Caco-2 (cell line): ENCODE results near the gene YIF1A. TPM values are rescaled to one million over a fixed set of nuclear protein-coding genes. Genes with fewer than 3 reads are reported as not detected.
"Not testable (repeated sequence)": the region's sequence is repeated elsewhere in the genome, so short reads cannot be mapped to it uniquely, and the experiment has no call there.

ENCODE experiments used
- BruUV-seq: library from RNA; stranded (reverse); fragments of 400-500 nt; replicated peaks from 2 replicates; lab custom pipeline; 2021; lab: Mats Ljungman, UMichigan
- CTCF ChIA-PET: fragments of 300-600 bp; sonication (Branson Sonifier 250); formaldehyde crosslinking; loops from one replicate; lab custom pipeline; 2022; ENCODE audit warnings: antibody characterized with exemption; lab: Charles Lee
- POLR2A ChIA-PET: fragments of 300-600 bp; sonication (Branson Sonifier 250); formaldehyde crosslinking; loops from one replicate; lab custom pipeline; 2022; ENCODE audit warnings: antibody characterized with exemption; lab: Charles Lee
- DNase-seq, 2 experiments: peaks; one replicate each; pipeline versions ENCODE4 v3.0.0 to v3.0.0-alpha.2; 2020 to 2022
- H3K27me3 ChIP-seq: replicated peaks from 2 replicates; pipeline ENCODE4 v1.6.0; 2011; ENCODE audit warnings: low read length; ENCODE audit not compliant: control insufficient read depth, insufficient read depth
- H3K36me3 ChIP-seq: 2 replicates; pipeline ENCODE4 v1.5.1; 2011; ENCODE audit warnings: low read length; ENCODE audit not compliant: control insufficient read depth, insufficient read depth
- H3K4me1 ChIP-seq: fragments of 250-450 bp; sonication (Bioruptor Pico); 2 replicates; pipeline ENCODE4 v1.5.1; 2020; ENCODE audit warnings: mild to moderate bottlenecking
- H3K4me3 ChIP-seq: 2 replicates; pipeline ENCODE4 v1.5.1; 2011; ENCODE audit warnings: low read depth, mild to moderate bottlenecking, control low read depth, low read length
- H3K9me3 ChIP-seq: fragments of 250-450 bp; sonication (Bioruptor Pico); 2 replicates; pipeline ENCODE4 v1.5.1; 2020; ENCODE audit warnings: mild to moderate bottlenecking, moderate library complexity
- H3K27ac Mint-ChIP-seq: one replicate; pipeline ENCODE4 v1.8.0; 2022; ENCODE audit warnings: mixed read lengths; ENCODE audit not compliant: unreplicated experiment
- H3K27me3 Mint-ChIP-seq: one replicate; pipeline ENCODE4 v1.8.0; 2022; ENCODE audit warnings: mixed read lengths; ENCODE audit not compliant: insufficient read depth, unreplicated experiment
- H3K36me3 Mint-ChIP-seq: one replicate; pipeline ENCODE4 v1.8.0; 2022; ENCODE audit warnings: mild to moderate bottlenecking, mixed read lengths; ENCODE audit not compliant: insufficient read depth, unreplicated experiment
- H3K4me1 Mint-ChIP-seq: one replicate; pipeline ENCODE4 v1.8.0; 2022; ENCODE audit warnings: low read depth, mixed read lengths; ENCODE audit not compliant: unreplicated experiment
- H3K4me3 Mint-ChIP-seq: one replicate; pipeline ENCODE4 v1.8.0; 2022; ENCODE audit warnings: mild to moderate bottlenecking, moderate library complexity, mixed read lengths; ENCODE audit not compliant: unreplicated experiment
- H3K9me3 Mint-ChIP-seq: one replicate; pipeline ENCODE4 v1.8.0; 2022; ENCODE audit warnings: mixed read lengths; ENCODE audit not compliant: unreplicated experiment
- CTCF ChIP-seq, 2 experiments: fragments of 200-600 bp in 1 of 2; IDR thresholded peaks; 1 replicate in 1 of 2; 2 replicates in 1 of 2; pipeline versions ENCODE4 v1.5.1 to v1.8.0; 2011 to 2022; ENCODE audit warnings: antibody characterized with exemption in 1 of 2, control low read depth in 1 of 2, inconsistent platforms in 1 of 2, low read depth in 1 of 2, low read length in 1 of 2, mild to moderate bottlenecking in 1 of 2, moderate library complexity in 1 of 2; ENCODE audit not compliant: insufficient read depth in 1 of 2, severe bottlenecking in 1 of 2, unreplicated experiment in 1 of 2
- intact Hi-C: fragments of 100-400 bp; cut with micrococcal nuclease; formaldehyde crosslinking; loops from one replicate; pipeline ENCODE4 v1.10.0; 2022; ENCODE audit not compliant: unreplicated experiment
- total RNA-seq: library from RNA; stranded (reverse); gene quantifications from 2 replicates; pipeline ENCODE4 v1.2.3, GENCODE V29; 2022

Gene YIF1A
- total RNA-seq, 1 experiment from 2014 or later: 159 TPM

- TF ChIP-seq CTCF (IDR thresholded peaks at IDR 0.05; ENCODE audit: insufficient read depth in 1 of 2, low read depth in 1 of 2, low read length in 1 of 2, severe bottlenecking in 1 of 2, unreplicated experiment in 1 of 2): no peak
- Histone ChIP-seq H3K4me1 (peaks cover 18% of the 10 kb centered on the region), H3K4me3 (peak overlapping the region; percentile 52), H3K9me3 (no peaks in the 10 kb centered on the region), H3K27me3 (no peaks in the 10 kb centered on the region), H3K36me3 (no peaks in the 10 kb centered on the region)
- intact Hi-C loops: loop anchor here (1.0 to 2.0 kb wide), 5 partner anchors 16 to 77 kb away; partner anchors contain the start of genes BRMS1, RAB1B and RIN1
- no TSS peak for BruUV-seq
- H3K4me1 Mint-ChIP-seq: no peaks in the 10 kb centered on the region
- ChIA-PET CTCF (interaction anchor here (0.5 to 3.4 kb wide), 35 partner anchors 9 to 428 kb away, joined by 3 to 90 read pairs (median 4); partner anchors contain the start of genes BRMS1, DPP3, FIBP and MRPL11), POLR2A (interaction anchor here (0.5 to 2.3 kb wide), 10 partner anchors 17 to 425 kb away, joined by 3 to 34 read pairs (median 4); partner anchors contain the start of genes BANF1, BRMS1, EIF1AD and FIBP)
- H3K4me3 Mint-ChIP-seq: peak overlapping the region; percentile 87
- peak overlapping the region; percentile 91 for H3K27ac Mint-ChIP-seq
- H3K9me3 Mint-ChIP-seq: no peaks in the 10 kb centered on the region
- DNase-seq: peak; percentile 98 to 99
- peaks cover 17% of the 10 kb centered on the region for H3K36me3 Mint-ChIP-seq
- H3K27me3 Mint-ChIP-seq: no peaks in the 10 kb centered on the region
These were observed 23.8 kb upstream of the YIF1A start for GRCh38 chr11:66312549-66313320.

- Mint-ChIP-seq H3K9me3 (no peaks in the 10 kb centered on the region), H3K27ac (peak overlapping the region; percentile 91), H3K4me3 (peak overlapping the region; percentile 87), H3K27me3 (no peaks in the 10 kb centered on the region), H3K4me1 (no peaks in the 10 kb centered on the region), H3K36me3 (peaks cover 17% of the 10 kb centered on the region)
- ChIA-PET CTCF (interaction anchor here (0.6 to 3.4 kb wide), 35 partner anchors 10 to 433 kb away, joined by 3 to 90 read pairs (median 4); partner anchors contain the start of genes B4GAT1, BRMS1, CCDC87 and DPP3), POLR2A (interaction anchor here (1.0 to 2.3 kb wide), 9 partner anchors 17 to 424 kb away, joined by 3 to 34 read pairs (median 4); partner anchors contain the start of genes BRMS1, FIBP, RIN1 and SF3B2)
- peak; percentile 97 for DNase-seq
- no peaks in the 10 kb centered on the region for H3K27me3 ChIP-seq
- peak overlapping the region; percentile 52 for H3K4me3 ChIP-seq
- H3K36me3 ChIP-seq: no peaks in the 10 kb centered on the region
- no peaks in the 10 kb centered on the region for H3K9me3 ChIP-seq
- no TSS peak for BruUV-seq
- intact Hi-C loops: loop anchor here (1.0 to 2.0 kb wide), 5 partner anchors 16 to 77 kb away; partner anchors contain the start of genes BRMS1, RAB1B and RIN1
- peaks cover 14% of the 10 kb centered on the region for H3K4me1 ChIP-seq
- peak in 1 of 2 experiments; percentile 88 for TF ChIP-seq CTCF (IDR thresholded peaks at IDR 0.05; ENCODE audit: insufficient read depth in 1 of 2, low read depth in 1 of 2, low read length in 1 of 2, severe bottlenecking in 1 of 2, unreplicated experiment in 1 of 2)
These were observed 23.1 kb upstream of the YIF1A start for GRCh38 chr11:66311965-66312548.

GRCh38 chr11:66311470-66311964 is 22.6 kb upstream of the YIF1A start:
- DNase-seq: peak in 1 of 2 experiments; percentile 55
- H3K9me3 ChIP-seq: no peaks in the 10 kb centered on the region
- Mint-ChIP-seq H3K9me3 (no peaks in the 10 kb centered on the region), H3K4me1 (no peaks in the 10 kb centered on the region), H3K27ac (peak overlapping the region; percentile 91), H3K4me3 (peak overlapping the region; percentile 87), H3K27me3 (no peaks in the 10 kb centered on the region), H3K36me3 (peaks cover 17% of the 10 kb centered on the region)
- H3K27me3 ChIP-seq: no peaks in the 10 kb centered on the region
- ChIA-PET CTCF (interaction anchor here (0.6 to 3.4 kb wide), 19 partner anchors 11 to 434 kb away, joined by 3 to 90 read pairs (median 5); partner anchors contain the start of genes B4GAT1, BRMS1, CCDC87 and RAB1B), POLR2A (interaction anchor here (1.1 to 2.3 kb wide), 5 partner anchors 22 to 259 kb away, joined by 3 to 34 read pairs (median 10); partner anchors contain the start of genes BRMS1, RIN1, SF3B2 and YIF1A)
- no peaks in the 10 kb centered on the region for H3K36me3 ChIP-seq
- intact Hi-C loops: no loop called here
- peak in 1 of 2 experiments; percentile 96 for TF ChIP-seq CTCF (IDR thresholded peaks at IDR 0.05; ENCODE audit: insufficient read depth in 1 of 2, low read depth in 1 of 2, low read length in 1 of 2, severe bottlenecking in 1 of 2, unreplicated experiment in 1 of 2)
- H3K4me3 ChIP-seq: peak overlapping the region; percentile 52
- BruUV-seq: TSS peak; percentile 44
- peaks cover 14% of the 10 kb centered on the region for H3K4me1 ChIP-seq

- H3K27me3 Mint-ChIP-seq, H3K4me3 ChIP-seq, intact Hi-C loops, H3K27me3 ChIP-seq, BruUV-seq, H3K9me3 Mint-ChIP-seq, H3K36me3 ChIP-seq, DNase-seq, H3K9me3 ChIP-seq, H3K4me1 Mint-ChIP-seq: not testable (repeated sequence)
- Mint-ChIP-seq H3K4me3 (peak overlapping the region; percentile 87), H3K36me3 (peaks cover 17% of the 10 kb centered on the region), H3K27ac (peak overlapping the region; percentile 91)
- CTCF ChIA-PET: interaction anchor here (0.6 to 3.4 kb wide), 17 partner anchors 16 to 434 kb away, joined by 3 to 90 read pairs (median 7); partner anchors contain the start of genes B4GAT1, BRMS1, CCDC87 and RAB1B
- peaks cover 14% of the 10 kb centered on the region for H3K4me1 ChIP-seq
- POLR2A ChIA-PET: interaction anchor here (0.7 to 2.3 kb wide), 4 partner anchors 22 to 34 kb away, joined by 3 to 34 read pairs (median 18); partner anchors contain the start of genes BRMS1, RIN1 and YIF1A
These were observed 22.0 kb upstream of the YIF1A start for GRCh38 chr11:66310803-66311440.
